ENCODE measurements around the gene LY6G6D.

LY6G6D gene

GRCh38 chr6:31692886-31693285, 22.3 kb upstream of the LY6G6D start:
- no CpG with 5 or more reads among the region's 9 CpGs for WGBS, 2 donors (ENCODE audit: extremely low coverage in 2 of 2, insufficient read length in 2 of 2, insufficient replicate concordance in 1 of 2)
- peaks cover 46 to 95% of the 10 kb centered on the region in 2 donors for H3K36me3 ChIP-seq (replicated peaks in 1 of 2; ENCODE audit: control insufficient read depth in 2 of 2, insufficient read depth in 2 of 2, low read length in 2 of 2)
- H3K79me1 ChIP-seq (ENCODE audit: low read depth, low read length) = no peaks in the 10 kb centered on the region
- H3K27me3 ChIP-seq (ENCODE audit: control insufficient read depth in 3 of 3, insufficient read depth in 3 of 3, low read depth in 1 of 3, low read length in 3 of 3) = no peaks in the 10 kb centered on the region
- no peak overlapping the region for H2BK120ac ChIP-seq (ENCODE audit: low read depth, low read length)
- no peak overlapping the region for H3K14ac ChIP-seq (ENCODE audit: low read length)
- H3K9ac ChIP-seq (ENCODE audit: low read depth, low read length, poor library complexity) = no peak overlapping the region
- H3K4me3 ChIP-seq (ENCODE audit: low read length in 2 of 2) = no peak overlapping the region
- no peak overlapping the region for H2BK15ac ChIP-seq (ENCODE audit: low read length)
- H3K4me1 ChIP-seq (ENCODE audit: control insufficient read depth in 2 of 2, insufficient read depth in 1 of 2, low read depth in 1 of 2, low read length in 2 of 2) = peaks cover 0 to 2% of the 10 kb centered on the region in 2 donors
- H3K27ac ChIP-seq (replicated peaks; ENCODE audit: low read length) = no peak overlapping the region
- H4K8ac ChIP-seq (ENCODE audit: low read depth, low read length) = no peak overlapping the region
- no peak overlapping the region for H3K18ac ChIP-seq (ENCODE audit: low read length)
- H2AK5ac ChIP-seq (ENCODE audit: low read depth, low read length) = no peak overlapping the region
- no peak overlapping the region for H3K4me2 ChIP-seq (ENCODE audit: insufficient read depth, low read length, poor library complexity, severe bottlenecking)
- no peak overlapping the region for H3K4ac ChIP-seq (ENCODE audit: low read length)
- H3K23ac ChIP-seq (ENCODE audit: low read depth, low read length, poor library complexity) = no peak overlapping the region
- DNase-seq (ENCODE audit: low spot score) = no peak
- H3K9me3 ChIP-seq (replicated peaks in 1 of 2; ENCODE audit: control insufficient read depth in 2 of 2, insufficient read depth in 1 of 2, low read depth in 1 of 2, low read length in 2 of 2) = no peaks in the 10 kb centered on the region
- no peak overlapping the region for H2BK5ac ChIP-seq (ENCODE audit: low read length)
- H4K91ac ChIP-seq (ENCODE audit: low read depth, low read length, poor library complexity) = no peak overlapping the region
- no peak overlapping the region for H2AFZ ChIP-seq (ENCODE audit: low read length)
- H2BK12ac ChIP-seq (ENCODE audit: low read length) = no peak overlapping the region

GRCh38 chr6:31693535-31693934, 21.6 kb upstream of the LY6G6D start:
- no peaks in the 10 kb centered on the region for H3K79me1 ChIP-seq (ENCODE audit: low read depth, low read length)
- no peak overlapping the region for H2BK12ac ChIP-seq (ENCODE audit: low read length)
- no peak overlapping the region for H3K18ac ChIP-seq (ENCODE audit: low read length)
- no peak overlapping the region for H3K9ac ChIP-seq (ENCODE audit: low read depth, low read length, poor library complexity)
- peaks cover 0 to 2% of the 10 kb centered on the region in 2 donors for H3K4me1 ChIP-seq (ENCODE audit: control insufficient read depth in 2 of 2, insufficient read depth in 1 of 2, low read depth in 1 of 2, low read length in 2 of 2)
- H2AK5ac ChIP-seq (ENCODE audit: low read depth, low read length) = no peak overlapping the region
- DNase-seq (ENCODE audit: low spot score) = no peak
- H4K91ac ChIP-seq (ENCODE audit: low read depth, low read length, poor library complexity) = no peak overlapping the region
- no peak overlapping the region for H4K8ac ChIP-seq (ENCODE audit: low read depth, low read length)
- H3K23ac ChIP-seq (ENCODE audit: low read depth, low read length, poor library complexity) = no peak overlapping the region
- no peak overlapping the region for H2AFZ ChIP-seq (ENCODE audit: low read length)
- WGBS, 2 donors (ENCODE audit: extremely low coverage in 2 of 2, insufficient read length in 2 of 2, insufficient replicate concordance in 1 of 2) = no CpG with 5 or more reads among the region's 6 CpGs
- H3K27ac ChIP-seq (replicated peaks; ENCODE audit: low read length) = no peak overlapping the region
- H3K14ac ChIP-seq (ENCODE audit: low read length) = no peak overlapping the region
- no peak overlapping the region for H3K4ac ChIP-seq (ENCODE audit: low read length)
- H3K4me3 ChIP-seq (ENCODE audit: low read length in 2 of 2) = peak overlapping the region in 1 of 2 donors; percentile 16
- H2BK15ac ChIP-seq (ENCODE audit: low read length) = no peak overlapping the region
- no peak overlapping the region for H2BK5ac ChIP-seq (ENCODE audit: low read length)
- H3K27me3 ChIP-seq (ENCODE audit: control insufficient read depth in 3 of 3, insufficient read depth in 3 of 3, low read depth in 1 of 3, low read length in 3 of 3) = no peaks in the 10 kb centered on the region
- no peaks in the 10 kb centered on the region for H3K9me3 ChIP-seq (replicated peaks in 1 of 2; ENCODE audit: control insufficient read depth in 2 of 2, insufficient read depth in 1 of 2, low read depth in 1 of 2, low read length in 2 of 2)
- H3K36me3 ChIP-seq (replicated peaks in 1 of 2; ENCODE audit: control insufficient read depth in 2 of 2, insufficient read depth in 2 of 2, low read length in 2 of 2) = peaks cover 41 to 94% of the 10 kb centered on the region in 2 donors
- no peak overlapping the region for H3K4me2 ChIP-seq (ENCODE audit: insufficient read depth, low read length, poor library complexity, severe bottlenecking)
- H2BK120ac ChIP-seq (ENCODE audit: low read depth, low read length) = no peak overlapping the region

DNA sequence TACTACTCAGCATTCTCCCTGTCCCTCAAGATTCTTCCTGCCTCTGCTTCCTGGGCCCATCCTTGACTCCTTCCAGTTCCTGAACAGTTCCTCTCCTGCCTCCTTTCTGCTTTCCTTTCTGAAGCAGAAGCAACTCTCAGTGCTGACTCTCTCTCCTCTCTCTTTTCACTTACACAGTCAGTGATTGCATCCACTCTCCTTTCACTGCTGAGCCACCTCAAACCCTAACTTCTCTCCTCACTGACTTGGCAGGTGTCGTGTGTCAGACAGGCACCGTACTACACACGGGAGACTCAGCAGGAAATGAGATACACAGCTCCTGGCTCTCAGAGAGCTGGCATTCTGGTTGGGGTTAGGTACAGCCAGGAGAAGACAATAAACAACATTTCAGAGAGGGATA, 17.6 kb upstream of the LY6G6D start:
- peaks cover 22 to 85% of the 10 kb centered on the region in 2 donors for H3K36me3 ChIP-seq (replicated peaks in 1 of 2; ENCODE audit: control insufficient read depth in 2 of 2, insufficient read depth in 2 of 2, low read length in 2 of 2)
- no CpG with 5 or more reads among the region's 3 CpGs for WGBS, 2 donors (ENCODE audit: extremely low coverage in 2 of 2, insufficient read length in 2 of 2, insufficient replicate concordance in 1 of 2)

GRCh38 chr6:31700740-31701401, 14.3 kb upstream of the LY6G6D start:
- no peaks in the 10 kb centered on the region for H3K9me3 ChIP-seq (replicated peaks in 1 of 2; ENCODE audit: control insufficient read depth in 2 of 2, insufficient read depth in 1 of 2, low read depth in 1 of 2, low read length in 2 of 2)
- H3K27ac ChIP-seq (replicated peaks; ENCODE audit: low read length) = no peak overlapping the region
- WGBS, 2 donors (ENCODE audit: extremely low coverage in 2 of 2, insufficient read length in 2 of 2, insufficient replicate concordance in 1 of 2) = no CpG with 5 or more reads among the region's 5 CpGs
- H4K8ac ChIP-seq (ENCODE audit: low read depth, low read length) = no peak overlapping the region
- no peak overlapping the region for H2BK15ac ChIP-seq (ENCODE audit: low read length)
- no peak overlapping the region for H2BK5ac ChIP-seq (ENCODE audit: low read length)
- H2BK120ac ChIP-seq (ENCODE audit: low read depth, low read length) = no peak overlapping the region
- H3K4ac ChIP-seq (ENCODE audit: low read length) = no peak overlapping the region
- H3K9ac ChIP-seq (ENCODE audit: low read depth, low read length, poor library complexity) = no peak overlapping the region
- H3K4me2 ChIP-seq (ENCODE audit: insufficient read depth, low read length, poor library complexity, severe bottlenecking) = no peak overlapping the region
- H3K4me1 ChIP-seq (ENCODE audit: control insufficient read depth in 2 of 2, insufficient read depth in 1 of 2, low read depth in 1 of 2, low read length in 2 of 2) = peaks cover 6 to 7% of the 10 kb centered on the region in 2 donors
- H4K91ac ChIP-seq (ENCODE audit: low read depth, low read length, poor library complexity) = no peak overlapping the region
- no peak for DNase-seq (ENCODE audit: low spot score)
- H3K23ac ChIP-seq (ENCODE audit: low read depth, low read length, poor library complexity) = no peak overlapping the region
- no peak overlapping the region for H3K14ac ChIP-seq (ENCODE audit: low read length)
- H3K79me1 ChIP-seq (ENCODE audit: low read depth, low read length) = peaks cover 3% of the 10 kb centered on the region
- no peaks in the 10 kb centered on the region for H3K27me3 ChIP-seq (ENCODE audit: control insufficient read depth in 3 of 3, insufficient read depth in 3 of 3, low read depth in 1 of 3, low read length in 3 of 3)
- H3K18ac ChIP-seq (ENCODE audit: low read length) = no peak overlapping the region
- peak overlapping the region in 1 of 2 donors; percentile 14 for H3K4me3 ChIP-seq (ENCODE audit: low read length in 2 of 2)
- H2BK12ac ChIP-seq (ENCODE audit: low read length) = no peak overlapping the region
- no peak overlapping the region for H2AK5ac ChIP-seq (ENCODE audit: low read depth, low read length)
- H3K36me3 ChIP-seq (replicated peaks in 1 of 2; ENCODE audit: control insufficient read depth in 2 of 2, insufficient read depth in 2 of 2, low read length in 2 of 2) = peaks cover 12 to 54% of the 10 kb centered on the region in 2 donors
- no peak overlapping the region for H2AFZ ChIP-seq (ENCODE audit: low read length)

More for the DNA sequence above, 17.6 kb upstream of the LY6G6D start:
- no peak for DNase-seq (ENCODE audit: low spot score)
- H2AK5ac ChIP-seq (ENCODE audit: low read depth, low read length) = no peak overlapping the region
- H3K79me1 ChIP-seq (ENCODE audit: low read depth, low read length) = peaks cover 3% of the 10 kb centered on the region
- H3K4me2 ChIP-seq (ENCODE audit: insufficient read depth, low read length, poor library complexity, severe bottlenecking) = no peak overlapping the region
- H3K4ac ChIP-seq (ENCODE audit: low read length) = no peak overlapping the region
- no peak overlapping the region for H2BK12ac ChIP-seq (ENCODE audit: low read length)
- no peak overlapping the region for H3K23ac ChIP-seq (ENCODE audit: low read depth, low read length, poor library complexity)
- H3K27me3 ChIP-seq (ENCODE audit: control insufficient read depth in 3 of 3, insufficient read depth in 3 of 3, low read depth in 1 of 3, low read length in 3 of 3) = no peaks in the 10 kb centered on the region
- no peak overlapping the region for H3K14ac ChIP-seq (ENCODE audit: low read length)
- no peak overlapping the region for H2BK15ac ChIP-seq (ENCODE audit: low read length)
- H2BK5ac ChIP-seq (ENCODE audit: low read length) = no peak overlapping the region
- H3K9me3 ChIP-seq (replicated peaks in 1 of 2; ENCODE audit: control insufficient read depth in 2 of 2, insufficient read depth in 1 of 2, low read depth in 1 of 2, low read length in 2 of 2) = no peaks in the 10 kb centered on the region
- H4K91ac ChIP-seq (ENCODE audit: low read depth, low read length, poor library complexity) = no peak overlapping the region
- H2AFZ ChIP-seq (ENCODE audit: low read length) = no peak overlapping the region
- H3K27ac ChIP-seq (replicated peaks; ENCODE audit: low read length) = no peak overlapping the region
- H2BK120ac ChIP-seq (ENCODE audit: low read depth, low read length) = no peak overlapping the region
- H3K4me3 ChIP-seq (ENCODE audit: low read length in 2 of 2) = peak overlapping the region in 1 of 2 donors; percentile 17
- H4K8ac ChIP-seq (ENCODE audit: low read depth, low read length) = no peak overlapping the region
- no peak overlapping the region for H3K18ac ChIP-seq (ENCODE audit: low read length)
- peaks cover 6 to 7% of the 10 kb centered on the region in 2 donors for H3K4me1 ChIP-seq (ENCODE audit: control insufficient read depth in 2 of 2, insufficient read depth in 1 of 2, low read depth in 1 of 2, low read length in 2 of 2)
- no peak overlapping the region for H3K9ac ChIP-seq (ENCODE audit: low read depth, low read length, poor library complexity)
